Lower leg skin (tissue), 4 donors: ENCODE data around the gene C11orf21. TPM values are rescaled to one million over a fixed set of nuclear protein-coding genes. Genes with fewer than 3 reads are reported as not detected.

Experiments
- DNase-seq, 2 donors: peaks; one replicate each; pipeline ENCODE4 v3.0.0-alpha.2; 2019; ENCODE audit warnings: low spot score in 2 of 2
- H3K4me3 ChIP-seq: fragments of 200-600 bp; sonication (generic); 2 replicates; pipeline ENCODE4 v1.5.1; 2017; ENCODE audit warnings: mild to moderate bottlenecking, low read depth; ENCODE audit not compliant: poor library complexity, severe bottlenecking
- POLR2A ChIP-seq, 2 donors: fragments of 450-650 bp; IDR thresholded peaks; one replicate each; pipeline ENCODE4 v1.6.1; 2016 to 2017; ENCODE audit warnings: antibody characterized with exemption in 2 of 2, mild to moderate bottlenecking in 1 of 2, moderate library complexity in 1 of 2
- WGBS, 2 donors: methylation state at CpG; one replicate each; pipeline ENCODE4 v1.1.5; 2018; 5-methylcytosine and 5-hydroxymethylcytosine counted together
- intact Hi-C: fragments of 100-400 bp; cut with DNase I; formaldehyde crosslinking; loops from one replicate; pipeline ENCODE4 v1.15.0; 2023; ENCODE audit warnings: low total_unique reads
- total RNA-seq, 4 donors: library from RNA; depleted of rRNA; stranded (reverse); fragments of >200 nt; gene quantifications; one replicate each; pipeline ENCODE4 v1.1.0, GENCODE V29; 2016
- TF ChIP-seq, protein P1 (sequence below), 3 donors: fragments of 450-650 bp; IDR thresholded peaks; one replicate each; pipeline ENCODE4 v1.5.1; 2016; ENCODE audit warnings: antibody characterized with exemption in 3 of 3, mild to moderate bottlenecking in 3 of 3, moderate library complexity in 2 of 3

The C11orf21 gene
- total RNA-seq, 4 donors from 2014 or later: 0.42 to 1.4 (median 0.65) TPM

DNA sequence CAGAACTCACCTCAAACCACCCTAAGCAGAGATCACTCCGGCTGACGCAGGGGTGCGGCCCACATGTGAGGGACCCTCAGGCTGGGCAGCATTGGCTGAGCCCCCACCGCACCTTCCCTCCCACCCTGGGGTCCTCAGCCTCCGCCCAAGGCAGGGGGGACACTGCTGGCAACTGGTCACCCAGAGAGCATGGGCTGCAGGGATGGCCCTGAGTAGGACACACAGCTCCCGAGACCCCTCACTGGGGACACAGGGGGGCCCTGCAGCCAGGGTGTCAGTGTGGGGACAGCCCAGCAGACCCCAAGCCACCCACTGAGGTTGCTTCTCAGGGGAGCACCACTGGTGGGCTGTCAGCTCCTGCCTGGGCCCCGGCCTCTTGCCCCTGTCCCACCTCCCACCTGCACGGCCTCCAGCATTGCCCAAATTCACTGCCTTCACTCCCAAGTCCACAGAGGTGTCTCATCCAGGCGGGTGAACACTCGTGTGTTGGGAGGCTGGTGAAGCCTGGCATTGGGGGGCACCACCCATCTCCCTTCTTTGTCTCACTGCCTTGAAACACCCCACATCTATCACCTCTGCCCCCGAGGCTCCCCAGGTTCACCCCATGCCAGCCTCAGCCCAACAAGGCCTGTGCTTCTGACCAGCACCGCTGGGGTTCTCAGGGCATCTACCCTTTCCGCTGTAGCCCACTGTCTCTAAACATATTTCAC lies 4.7 kb downstream of the C11orf21 start:
- 91 to 95% methylated on average over 7 to 13 of the region's 13 CpGs for WGBS, 2 donors
- intact Hi-C loops: loop anchor here (5.0 kb wide), 2 partner anchors 100 to 115 kb away; no protein-coding TSS in a partner anchor
- DNase-seq: peak in 1 of 2 donors; percentile 81
- TF ChIP-seq, protein P1, sequence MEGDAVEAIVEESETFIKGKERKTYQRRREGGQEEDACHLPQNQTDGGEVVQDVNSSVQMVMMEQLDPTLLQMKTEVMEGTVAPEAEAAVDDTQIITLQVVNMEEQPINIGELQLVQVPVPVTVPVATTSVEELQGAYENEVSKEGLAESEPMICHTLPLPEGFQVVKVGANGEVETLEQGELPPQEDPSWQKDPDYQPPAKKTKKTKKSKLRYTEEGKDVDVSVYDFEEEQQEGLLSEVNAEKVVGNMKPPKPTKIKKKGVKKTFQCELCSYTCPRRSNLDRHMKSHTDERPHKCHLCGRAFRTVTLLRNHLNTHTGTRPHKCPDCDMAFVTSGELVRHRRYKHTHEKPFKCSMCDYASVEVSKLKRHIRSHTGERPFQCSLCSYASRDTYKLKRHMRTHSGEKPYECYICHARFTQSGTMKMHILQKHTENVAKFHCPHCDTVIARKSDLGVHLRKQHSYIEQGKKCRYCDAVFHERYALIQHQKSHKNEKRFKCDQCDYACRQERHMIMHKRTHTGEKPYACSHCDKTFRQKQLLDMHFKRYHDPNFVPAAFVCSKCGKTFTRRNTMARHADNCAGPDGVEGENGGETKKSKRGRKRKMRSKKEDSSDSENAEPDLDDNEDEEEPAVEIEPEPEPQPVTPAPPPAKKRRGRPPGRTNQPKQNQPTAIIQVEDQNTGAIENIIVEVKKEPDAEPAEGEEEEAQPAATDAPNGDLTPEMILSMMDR (IDR thresholded peaks at IDR 0.05): no peak
- no peak for TF ChIP-seq POLR2A (IDR thresholded peaks at IDR 0.05)
- no peak overlapping the region for H3K4me3 ChIP-seq

DNA sequence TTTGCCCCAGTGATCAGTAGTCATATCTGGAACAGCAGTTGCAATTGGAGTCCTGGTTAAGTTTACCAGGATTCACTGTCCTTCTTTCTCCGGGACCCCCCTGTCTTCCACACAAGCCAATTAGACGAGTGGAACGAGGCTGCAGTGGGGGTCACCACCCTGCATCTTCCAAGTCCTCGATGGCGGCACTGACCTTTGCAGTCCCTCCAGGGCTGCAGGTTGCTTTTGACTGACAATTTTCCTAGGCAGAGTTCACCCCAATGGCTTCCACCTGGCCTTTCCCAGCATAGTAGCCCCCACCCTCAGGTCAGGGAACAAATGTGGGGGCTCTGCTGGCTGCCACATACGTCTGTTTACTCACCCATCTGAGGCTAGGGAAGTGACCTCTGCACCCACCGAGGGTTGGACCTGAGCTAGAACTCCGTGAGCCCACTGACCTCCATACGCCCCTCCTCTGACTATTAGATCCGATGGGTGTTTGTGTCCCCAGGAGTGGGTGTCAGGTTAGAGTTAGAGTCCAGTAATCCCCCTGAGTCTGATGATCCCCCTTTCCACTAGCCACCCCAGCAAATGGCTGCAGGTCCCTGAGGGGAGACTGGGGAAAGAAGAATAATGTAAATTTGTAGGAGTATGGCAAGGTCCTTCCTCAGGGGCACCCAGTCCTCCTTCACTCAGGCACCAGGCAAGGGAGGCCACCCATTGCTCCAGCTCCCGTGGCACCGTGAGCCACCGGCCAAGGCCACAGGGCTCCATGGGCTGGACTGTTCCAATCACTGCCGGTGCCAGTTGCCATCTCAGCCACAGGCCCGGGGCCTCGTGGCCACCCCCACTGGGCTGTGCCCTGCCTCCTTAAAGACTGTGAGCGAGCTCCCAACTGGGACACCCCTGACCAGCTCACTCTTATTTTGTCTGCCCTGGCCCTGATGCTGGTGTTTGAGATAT lies 5.5 kb downstream of the C11orf21 start:
- no peak overlapping the region for H3K4me3 ChIP-seq
- TF ChIP-seq, protein P1 (IDR thresholded peaks at IDR 0.05): no peak
- no peak for TF ChIP-seq POLR2A (IDR thresholded peaks at IDR 0.05)
- peak in 1 of 2 donors; percentile 63 for DNase-seq
- intact Hi-C loops: loop anchor here (5.0 kb wide), 2 partner anchors 99 to 114 kb away; no protein-coding TSS in a partner anchor
- WGBS, 2 donors: 84 to 85% methylated on average over 17 of the region's 17 CpGs

DNA sequence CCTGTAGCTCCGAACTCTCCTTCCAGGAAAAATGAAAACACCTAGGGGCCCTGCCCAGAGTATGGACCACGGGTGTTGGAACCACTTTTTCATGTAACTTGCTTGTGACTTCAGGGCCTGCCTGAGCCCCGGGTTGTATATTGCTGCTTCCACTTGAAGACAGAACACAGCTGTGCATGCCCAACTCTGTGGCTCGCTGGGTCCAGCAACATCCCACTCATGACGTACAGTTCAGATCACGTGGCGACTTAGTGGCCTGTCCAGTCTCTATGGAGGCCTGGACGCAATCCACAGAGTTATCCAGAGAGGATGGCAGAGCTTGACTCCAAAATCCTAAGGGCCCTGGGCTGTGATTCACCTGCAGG lies 6.8 kb downstream of the C11orf21 start:
- 67 to 85% methylated on average over 7 to 8 of the region's 8 CpGs for WGBS, 2 donors
- peak in 1 of 2 donors; percentile 82 for DNase-seq
- intact Hi-C loops: loop anchor here (5.0 kb wide), 2 partner anchors 98 to 113 kb away; no protein-coding TSS in a partner anchor
- no peak overlapping the region for H3K4me3 ChIP-seq
- TF ChIP-seq POLR2A (IDR thresholded peaks at IDR 0.05): no peak
- TF ChIP-seq, protein P1 (IDR thresholded peaks at IDR 0.05): no peak

DNA sequence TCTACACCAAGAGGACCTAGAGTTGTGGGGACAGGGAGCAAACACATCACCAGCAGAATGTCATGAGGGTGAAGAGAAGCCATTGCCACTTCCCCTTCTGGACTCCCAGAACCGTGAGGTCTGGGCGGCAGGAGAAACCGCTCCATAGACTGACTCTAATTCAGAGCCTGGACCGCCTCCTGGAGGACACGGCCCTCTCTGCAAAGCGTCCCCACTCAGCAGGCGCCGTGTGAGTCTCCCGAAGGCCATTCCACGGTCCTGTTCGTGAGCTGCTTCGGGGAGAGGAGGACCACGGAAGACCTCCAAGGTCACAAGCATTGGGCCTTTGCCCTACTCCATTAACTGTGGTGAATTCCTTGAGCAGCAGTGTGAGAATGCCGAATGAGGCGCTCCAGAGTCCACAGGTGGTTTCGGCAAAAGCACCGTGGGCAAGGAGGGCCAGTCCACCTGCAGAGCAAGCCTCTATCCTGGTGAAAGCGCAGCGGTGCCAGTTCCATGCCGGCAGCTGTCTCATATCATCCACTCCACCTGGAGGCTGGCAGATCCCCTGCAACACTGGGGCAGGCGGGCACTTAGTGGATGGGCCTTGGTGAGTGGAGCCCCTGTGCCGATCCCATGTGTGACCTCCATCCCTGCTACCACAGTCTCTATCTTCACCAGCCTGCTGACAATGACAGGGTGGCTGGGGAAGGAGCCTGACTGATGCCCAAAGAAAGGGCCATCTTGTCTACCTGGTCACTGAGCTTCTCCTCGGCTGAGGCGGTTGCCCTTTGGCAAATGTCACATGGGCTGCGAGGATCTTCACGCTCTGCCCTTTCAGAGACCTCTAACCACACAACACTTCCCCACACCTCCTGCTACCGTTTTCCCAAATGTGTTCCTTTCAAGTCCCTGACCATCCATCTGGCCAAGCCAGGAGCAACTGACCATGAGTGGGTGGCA lies 7.5 kb downstream of the C11orf21 start:
- intact Hi-C loops: no loop called here
- TF ChIP-seq, protein P1 (IDR thresholded peaks at IDR 0.05): no peak
- no peak for TF ChIP-seq POLR2A (IDR thresholded peaks at IDR 0.05)
- peak in 1 of 2 donors; percentile 81 for DNase-seq
- WGBS, 2 donors: 84 to 86% methylated on average over 25 to 27 of the region's 27 CpGs
- H3K4me3 ChIP-seq: no peak overlapping the region

DNA sequence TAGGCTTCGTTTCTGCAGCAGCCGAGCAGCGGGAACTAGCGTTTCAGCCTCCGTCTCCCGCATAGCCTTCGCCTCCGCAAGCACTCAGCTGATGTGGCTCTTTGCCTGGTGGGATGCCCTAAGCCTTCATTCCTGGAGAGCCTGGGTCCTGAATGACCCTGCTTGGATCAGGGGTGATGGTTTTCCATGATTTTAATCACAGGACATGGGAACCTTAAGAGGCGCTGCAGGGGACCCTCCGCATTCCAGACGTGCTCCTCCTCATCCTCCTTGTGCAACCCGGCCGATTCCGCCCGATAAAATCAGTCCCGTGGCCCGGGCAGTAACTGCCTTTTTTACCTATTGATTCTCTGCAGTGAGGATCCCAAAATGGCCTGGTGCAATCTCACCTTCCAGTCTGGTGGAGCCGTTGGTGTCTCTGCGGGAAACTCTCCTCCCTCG lies 8.2 kb downstream of the C11orf21 start:
- TF ChIP-seq, protein P1 (IDR thresholded peaks at IDR 0.05): no peak
- no peak for TF ChIP-seq POLR2A (IDR thresholded peaks at IDR 0.05)
- intact Hi-C loops: no loop called here
- no peak overlapping the region for H3K4me3 ChIP-seq
- peak in 1 of 2 donors; percentile 73 for DNase-seq
- WGBS, 2 donors: 84 to 92% methylated on average over 20 of the region's 20 CpGs
